ENCODE results near the gene RAB39B. TPM values are rescaled to one million over a fixed set of nuclear protein-coding genes. Genes with fewer than 3 reads are reported as not detected.

The RAB39B gene
- total and polyA plus RNA-seq, 10 of the 15 experiments (the other 5 are each of a cell fraction or from before 2014, with no cell fraction given) = 1.6 to 8.6 (median 6.7) TPM

GRCh38 chrX:155213731-155214130 is 50.6 kb downstream of the RAB39B start (continued):
- TF ChIP-seq TCF3 (IDR thresholded peaks at IDR 0.05; ENCODE audit: borderline replicate concordance, insufficient read depth, low read depth, low read length) (no peak), RBBP5 (conservative IDR thresholded peaks at IDR 0.05) (no peak), ATF7 (IDR thresholded peaks at IDR 0.05; ENCODE audit: low read depth) (no peak)

DNA sequence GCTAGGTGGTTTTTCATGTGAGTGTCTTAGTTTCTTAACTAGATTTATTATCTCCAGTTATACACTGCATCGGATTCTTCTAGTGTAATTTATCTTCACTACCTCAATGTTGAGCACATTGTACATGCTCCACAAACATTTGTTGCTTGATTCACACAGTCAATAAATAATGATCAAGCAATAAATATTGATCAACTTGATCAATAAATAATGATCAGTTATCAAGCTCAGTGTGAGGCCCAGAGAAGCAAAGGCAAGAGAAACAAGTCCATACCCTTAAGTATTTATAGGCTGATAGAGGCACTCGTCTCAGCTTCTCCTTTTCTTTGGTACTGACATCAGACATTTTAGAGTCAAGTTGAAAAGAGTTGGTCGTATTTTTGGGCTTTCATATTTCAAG is 53.1 kb downstream of the RAB39B start:
- Histone ChIP-seq H3K9ac (ENCODE audit: control insufficient read depth, insufficient read depth, low read length) (no peak overlapping the region), H3K4me2 (ENCODE audit: control insufficient read depth, insufficient read depth) (no peak overlapping the region), H3K27me3 (replicated peaks in 1 of 2; ENCODE audit: control insufficient read depth in 2 of 2, insufficient read depth in 2 of 2, low read length in 1 of 2) (no peaks in the 10 kb centered on the region), H3K27ac (ENCODE audit: control insufficient read depth, insufficient read depth) (no peak overlapping the region), H3K4me3 (no peak overlapping the region), H3K4me1 (ENCODE audit: control insufficient read depth, insufficient read depth, low read length) (no peaks in the 10 kb centered on the region), H3K36me3 (ENCODE audit: control insufficient read depth in 2 of 2, insufficient read depth in 2 of 2, low read length in 1 of 2) (no peaks in the 10 kb centered on the region), H2AFZ (ENCODE audit: control insufficient read depth, low read depth, low read length) (no peak overlapping the region), H3K9me3 (replicated peaks; ENCODE audit: control insufficient read depth, insufficient read depth, low read length) (no peaks in the 10 kb centered on the region; the same call in 2 of the 3 replicates), H4K20me1 (ENCODE audit: control insufficient read depth, insufficient read depth) (no peaks in the 10 kb centered on the region), H3K79me2 (ENCODE audit: control insufficient read depth, insufficient read depth, low read length) (no peaks in the 10 kb centered on the region)
- BruUV-seq (replicated peaks) = no TSS peak
- TF ChIP-seq RELA (IDR thresholded peaks at IDR 0.05; ENCODE audit: borderline replicate concordance, partially characterized antibody) (no peak), SMC3 (IDR thresholded peaks at IDR 0.05; ENCODE audit: borderline replicate concordance, low read length) (no peak), RB1 (IDR thresholded peaks at IDR 0.05; ENCODE audit: borderline replicate concordance) (no peak), GABPA (IDR thresholded peaks at IDR 0.05; ENCODE audit: low read depth) (no peak), TBL1XR1 (IDR thresholded peaks at IDR 0.05; ENCODE audit: low read depth, low read length) (no peak), NRF1 (conservative IDR thresholded peaks at IDR 0.05; ENCODE audit: low read depth, low read length) (no peak), LARP7 (IDR thresholded peaks at IDR 0.05) (no peak), CREB1 (IDR thresholded peaks at IDR 0.05; ENCODE audit: low read depth) (no peak), IKZF2 (IDR thresholded peaks at IDR 0.05) (no peak)
- TF ChIP-seq, protein P1, sequence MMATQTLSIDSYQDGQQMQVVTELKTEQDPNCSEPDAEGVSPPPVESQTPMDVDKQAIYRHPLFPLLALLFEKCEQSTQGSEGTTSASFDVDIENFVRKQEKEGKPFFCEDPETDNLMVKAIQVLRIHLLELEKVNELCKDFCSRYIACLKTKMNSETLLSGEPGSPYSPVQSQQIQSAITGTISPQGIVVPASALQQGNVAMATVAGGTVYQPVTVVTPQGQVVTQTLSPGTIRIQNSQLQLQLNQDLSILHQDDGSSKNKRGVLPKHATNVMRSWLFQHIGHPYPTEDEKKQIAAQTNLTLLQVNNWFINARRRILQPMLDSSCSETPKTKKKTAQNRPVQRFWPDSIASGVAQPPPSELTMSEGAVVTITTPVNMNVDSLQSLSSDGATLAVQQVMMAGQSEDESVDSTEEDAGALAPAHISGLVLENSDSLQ (IDR thresholded peaks at IDR 0.05) = no peak
- TF ChIP-seq, protein P2, sequence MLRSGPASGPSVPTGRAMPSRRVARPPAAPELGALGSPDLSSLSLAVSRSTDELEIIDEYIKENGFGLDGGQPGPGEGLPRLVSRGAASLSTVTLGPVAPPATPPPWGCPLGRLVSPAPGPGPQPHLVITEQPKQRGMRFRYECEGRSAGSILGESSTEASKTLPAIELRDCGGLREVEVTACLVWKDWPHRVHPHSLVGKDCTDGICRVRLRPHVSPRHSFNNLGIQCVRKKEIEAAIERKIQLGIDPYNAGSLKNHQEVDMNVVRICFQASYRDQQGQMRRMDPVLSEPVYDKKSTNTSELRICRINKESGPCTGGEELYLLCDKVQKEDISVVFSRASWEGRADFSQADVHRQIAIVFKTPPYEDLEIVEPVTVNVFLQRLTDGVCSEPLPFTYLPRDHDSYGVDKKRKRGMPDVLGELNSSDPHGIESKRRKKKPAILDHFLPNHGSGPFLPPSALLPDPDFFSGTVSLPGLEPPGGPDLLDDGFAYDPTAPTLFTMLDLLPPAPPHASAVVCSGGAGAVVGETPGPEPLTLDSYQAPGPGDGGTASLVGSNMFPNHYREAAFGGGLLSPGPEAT (IDR thresholded peaks at IDR 0.05; ENCODE audit: low read depth) = no peak
- TF ChIP-seq, protein P3, sequence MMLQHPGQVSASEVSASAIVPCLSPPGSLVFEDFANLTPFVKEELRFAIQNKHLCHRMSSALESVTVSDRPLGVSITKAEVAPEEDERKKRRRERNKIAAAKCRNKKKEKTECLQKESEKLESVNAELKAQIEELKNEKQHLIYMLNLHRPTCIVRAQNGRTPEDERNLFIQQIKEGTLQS (IDR thresholded peaks at IDR 0.05; ENCODE audit: borderline replicate concordance, extremely low read depth, low read depth, low read length) = no peak
- intact Hi-C loops (cut with micrococcal nuclease; ENCODE audit: unreplicated experiment) (loop anchor here (10.0 kb wide), 1 partner anchor 226 kb away; no protein-coding TSS in a partner anchor), in situ Hi-C loops (cut with MboI) (loop anchor here (5.0 kb wide), 1 partner anchor 224 kb away; no protein-coding TSS in a partner anchor)
- ATAC-seq = no peak
- ChIA-PET CTCF (no interaction called here), RAD21 (ENCODE audit: unreplicated experiment) (no interaction called here), SMC1A (ENCODE audit: uncharacterized antibody, unreplicated experiment) (interaction anchor here (1.3 kb wide), 1 partner anchor 9 kb away, joined by 3 read pairs; no protein-coding TSS in a partner anchor), POLR2A (no interaction called here)
- no peak for FAIRE-seq
- whole genome bisulfite sequencing (ENCODE audit: insufficient coverage, insufficient replicate concordance, low lambda C conversion rate, missing lambda C conversion rate) = 36% methylated on average over 3 of the region's 3 CpGs
- no peak for DNase-seq (ENCODE audit: low read depth, low spot score)

Measured in GM12878 (cell line).